ENCODE results near the gene SYTL3.

Gene SYTL3

DNA sequence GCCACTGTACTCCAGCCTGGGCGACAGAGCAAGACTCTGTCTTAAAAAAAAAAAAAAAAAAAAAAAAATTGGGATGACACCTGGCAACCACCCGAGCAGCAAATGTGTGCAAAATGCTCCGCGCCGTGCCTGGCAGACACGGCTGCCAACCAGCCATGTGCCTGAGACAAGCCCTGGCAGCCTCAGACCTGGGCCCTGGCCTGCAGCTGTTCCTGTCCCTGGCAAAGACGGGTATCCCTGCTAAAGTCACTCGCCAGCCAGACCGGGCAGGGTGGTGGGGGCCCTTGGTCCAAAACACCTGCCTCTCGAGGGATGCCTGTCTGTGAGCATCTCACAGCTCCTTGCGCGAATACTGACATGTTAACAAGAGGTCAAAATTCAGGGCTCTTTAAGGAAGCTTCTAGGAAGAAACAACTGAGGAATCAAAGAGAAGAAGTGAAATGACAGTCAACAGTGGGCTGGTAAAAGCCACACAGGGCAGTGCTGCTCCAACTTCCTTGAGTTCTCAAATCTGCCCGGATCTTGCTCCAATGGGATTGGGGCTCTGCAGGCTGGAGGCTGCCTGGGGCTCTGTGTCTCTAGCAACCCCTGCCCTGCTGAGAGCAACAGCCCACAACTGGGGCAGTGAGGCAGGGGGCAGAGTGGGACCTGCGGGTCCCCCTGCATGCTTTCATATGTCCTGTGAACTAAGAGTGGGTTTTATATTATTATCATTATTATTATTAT lies 53.4 kb downstream of the SYTL3 start:
- no peak for DNase-seq

DNA sequence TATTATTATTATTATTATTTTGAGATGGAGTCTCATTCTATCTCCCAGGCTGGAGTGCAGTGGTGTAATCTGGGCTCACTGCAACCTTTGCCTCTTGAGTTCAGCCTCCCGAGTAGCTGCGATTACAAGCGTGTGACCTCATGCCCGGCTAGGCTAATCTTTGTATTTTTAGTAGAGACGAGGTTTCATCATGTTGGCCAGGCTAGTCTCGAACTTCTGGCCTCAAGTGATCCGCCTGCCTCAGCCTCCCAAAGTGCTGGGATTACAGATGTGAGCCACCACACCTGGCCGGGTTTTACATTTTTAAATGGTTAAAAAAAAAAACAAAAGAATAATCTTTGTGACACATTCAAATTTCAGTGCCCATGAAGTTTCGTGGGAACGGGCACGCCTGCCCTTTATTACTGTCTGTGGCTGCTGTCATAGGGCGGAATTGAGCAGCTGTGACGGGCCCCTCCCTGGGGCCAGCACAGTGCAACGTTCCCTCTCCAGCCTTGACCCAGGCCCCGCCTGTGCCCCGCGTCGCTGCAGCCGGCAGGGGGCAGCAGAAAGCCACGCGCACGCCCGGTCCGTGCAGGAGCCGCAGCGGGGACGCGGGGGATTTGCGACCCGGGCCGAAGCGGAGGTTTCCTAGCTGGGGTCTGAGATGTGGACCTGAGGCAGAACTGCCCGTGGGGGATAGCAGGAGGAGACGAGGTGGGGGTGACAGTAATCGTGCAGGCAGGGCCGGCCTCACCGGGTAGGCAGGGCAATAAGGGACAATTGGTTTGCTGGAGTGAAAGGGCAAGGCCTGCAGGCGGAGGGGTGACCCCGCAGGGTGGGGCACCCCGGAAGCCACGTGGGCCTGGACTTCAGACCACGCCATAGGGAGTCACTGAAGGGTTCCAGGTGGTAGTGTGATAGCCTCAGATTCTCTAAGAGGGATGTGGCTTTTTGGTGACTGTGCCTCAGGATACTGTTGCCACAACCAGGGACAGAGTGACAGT lies 54.3 kb downstream of the SYTL3 start:
- peak; percentile 70 to 77 for DNase-seq

DNA sequence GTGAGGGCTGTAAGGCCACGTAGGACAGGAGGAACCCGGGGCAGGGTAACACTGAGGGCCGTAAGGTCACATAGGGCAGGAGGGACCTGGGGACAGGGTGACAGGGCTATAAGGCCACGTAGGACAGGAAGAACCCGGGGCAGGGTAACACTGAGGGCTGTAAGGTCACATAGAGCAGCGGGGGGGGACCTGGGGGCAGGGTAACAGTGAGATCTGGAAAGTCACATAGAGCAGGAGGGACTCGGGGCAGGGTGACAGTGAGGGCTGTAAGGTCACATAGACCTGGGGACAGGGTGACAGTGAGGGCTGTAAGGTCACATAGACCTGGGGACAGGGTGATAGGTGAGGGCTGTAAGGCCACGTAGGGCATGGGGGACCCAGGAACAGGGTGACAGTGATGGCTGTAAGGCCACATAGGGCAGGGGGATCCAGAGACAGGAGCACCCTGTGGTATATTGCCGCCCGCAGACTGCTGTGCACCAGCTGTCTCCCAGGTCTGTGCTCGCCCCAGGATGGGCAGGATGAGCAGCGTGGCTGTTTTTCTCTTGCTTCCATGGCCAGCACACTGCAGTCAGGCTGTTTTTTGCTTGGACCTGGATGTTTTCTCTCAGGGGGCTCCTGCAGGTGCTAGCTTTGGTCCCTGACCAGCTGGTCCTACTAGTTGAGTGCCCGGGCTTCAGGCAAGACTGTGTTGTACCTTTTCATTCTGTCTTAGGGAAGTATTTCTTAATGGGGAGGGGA lies 55.7 kb downstream of the SYTL3 start:
- no peak for DNase-seq

DNA sequence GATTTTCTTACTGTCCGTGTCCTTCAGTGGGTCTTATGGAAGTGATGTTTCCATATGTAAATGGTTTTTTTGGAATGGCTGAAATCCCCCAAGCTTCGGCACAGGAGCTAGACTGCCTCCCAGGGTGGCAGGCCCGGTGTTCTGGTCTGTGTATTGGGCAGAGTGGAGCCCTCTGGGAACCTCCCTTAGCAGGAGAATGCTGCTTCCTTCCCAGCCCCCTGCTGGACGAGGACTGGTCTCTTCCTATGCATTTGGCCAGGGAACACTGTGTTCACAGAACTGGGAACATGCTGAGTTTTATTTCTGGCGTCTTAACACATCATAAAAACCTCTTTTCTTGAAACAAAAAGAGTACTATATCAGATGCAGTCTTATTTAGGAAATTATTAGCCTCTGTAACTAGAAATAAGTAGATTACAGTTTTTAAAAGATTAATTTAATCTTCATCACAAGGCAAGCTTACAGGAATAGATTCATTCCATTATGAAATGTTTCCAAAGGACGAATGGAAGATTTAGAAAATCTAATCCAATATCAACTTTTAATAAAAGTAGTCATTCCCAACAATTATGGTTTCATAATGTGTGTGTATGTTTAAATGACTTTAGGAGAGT lies 56.6 kb downstream of the SYTL3 start:
- no peak for DNase-seq

DNA sequence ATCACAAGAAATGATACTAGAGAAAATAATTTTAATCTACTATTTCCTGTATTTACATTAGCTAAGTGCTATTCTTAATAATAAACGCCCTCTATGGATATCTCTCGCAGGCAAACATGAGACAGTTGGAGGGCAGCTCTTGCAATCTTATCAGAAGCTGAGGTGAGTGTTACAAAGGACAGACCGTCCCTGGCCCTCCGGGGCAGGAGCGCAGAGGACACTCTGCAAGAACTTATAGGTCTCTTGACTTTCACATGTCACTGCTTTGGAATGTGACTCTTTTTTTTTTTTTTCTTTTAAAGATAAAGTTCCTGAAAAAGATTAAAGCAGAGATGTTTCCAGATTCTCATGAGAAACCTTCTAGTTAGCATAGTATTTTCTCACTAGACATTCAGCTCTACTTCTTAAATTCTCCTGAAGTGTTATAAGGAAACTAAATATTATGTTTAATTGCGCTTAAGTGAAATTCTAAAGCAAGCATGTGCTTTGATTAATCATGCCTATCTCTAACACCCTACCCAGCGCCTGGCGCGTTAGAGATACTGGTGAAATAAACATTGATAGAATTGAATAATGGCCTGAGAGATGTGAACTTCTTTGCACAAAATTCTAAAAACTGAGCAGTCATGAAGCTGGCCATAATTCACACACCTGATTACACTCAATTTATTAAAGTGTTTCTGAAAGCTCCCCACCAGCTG lies 57.4 kb downstream of the SYTL3 start:
- no peak for DNase-seq

DNA sequence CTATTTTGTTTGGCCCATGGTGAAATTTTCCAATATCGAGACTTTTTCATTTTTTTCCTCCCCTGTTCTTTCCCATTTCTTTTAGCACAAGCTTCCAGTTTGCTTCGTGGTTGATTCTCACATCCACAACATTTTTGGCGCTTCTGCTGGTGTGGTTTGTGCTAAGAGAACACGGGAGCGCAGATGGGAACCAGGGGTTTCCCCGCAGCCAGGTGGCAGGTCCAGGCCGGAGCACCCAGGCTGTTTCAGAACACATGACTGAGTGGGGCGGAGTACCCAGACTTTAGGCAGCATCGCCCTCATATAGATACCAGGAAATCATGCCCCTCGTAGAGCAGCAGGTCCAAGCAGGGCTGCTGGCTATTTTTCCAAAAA lies 58.0 kb downstream of the SYTL3 start:
- no peak for DNase-seq

DNA sequence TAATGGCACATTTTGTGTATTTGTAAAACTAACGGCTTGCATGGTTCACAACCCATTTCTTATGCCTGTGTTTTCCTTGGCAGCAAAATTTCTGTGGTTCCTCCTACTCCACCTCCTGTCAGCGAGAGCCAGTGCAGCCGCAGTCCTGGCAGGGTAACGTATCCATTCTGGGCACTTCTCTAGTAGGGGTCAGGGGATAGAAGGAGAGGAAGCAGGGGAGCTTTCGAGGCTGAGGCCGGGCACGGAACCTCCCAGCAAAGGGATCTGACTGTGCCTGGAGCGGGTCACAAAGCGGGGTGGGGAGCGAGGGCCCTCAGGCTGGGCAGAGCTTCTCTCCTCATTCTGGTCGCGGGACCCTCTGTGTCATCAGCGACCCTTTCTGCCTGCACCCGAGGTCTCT lies 58.4 kb downstream of the SYTL3 start:
- DNase-seq: no peak

DNA sequence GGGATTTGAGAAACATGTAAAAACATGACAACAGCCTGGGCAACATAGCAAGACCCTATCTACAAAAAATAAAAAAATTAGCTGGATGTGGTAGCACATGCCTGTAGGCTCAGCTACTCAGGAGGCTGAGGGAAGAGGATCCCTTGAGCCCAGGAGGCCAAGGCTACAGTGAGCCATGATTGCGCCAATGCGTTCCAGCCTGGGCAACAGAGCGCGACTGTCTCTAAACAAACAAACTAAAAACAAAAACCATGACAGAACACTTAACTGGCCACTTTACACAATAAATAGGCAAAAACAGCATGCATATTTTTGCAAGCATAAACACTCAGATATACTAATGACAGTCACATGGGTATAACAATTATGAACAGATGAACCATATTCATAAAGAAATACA lies 60.0 kb downstream of the SYTL3 start:
- no peak for DNase-seq

DNA sequence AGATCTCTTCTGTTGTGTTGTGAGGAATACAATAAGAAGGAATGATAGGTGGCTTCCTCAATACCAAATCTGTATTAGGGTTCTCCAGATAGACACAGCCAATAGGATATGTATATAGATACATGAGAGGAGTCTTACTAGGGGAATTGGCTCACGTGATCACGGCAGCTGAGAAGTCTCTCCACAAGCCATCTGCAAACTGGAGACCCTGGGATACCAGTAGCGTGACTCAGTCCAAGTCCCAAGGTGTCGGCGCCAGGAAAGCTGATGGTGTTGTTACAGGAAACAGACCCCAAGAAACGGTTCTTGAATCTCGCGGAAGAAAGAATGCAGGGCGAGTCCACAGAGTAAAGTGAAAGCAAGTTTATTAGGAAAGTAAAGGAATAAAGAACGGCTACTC lies 61.4 kb downstream of the SYTL3 start:
- DNase-seq: no peak

DNA sequence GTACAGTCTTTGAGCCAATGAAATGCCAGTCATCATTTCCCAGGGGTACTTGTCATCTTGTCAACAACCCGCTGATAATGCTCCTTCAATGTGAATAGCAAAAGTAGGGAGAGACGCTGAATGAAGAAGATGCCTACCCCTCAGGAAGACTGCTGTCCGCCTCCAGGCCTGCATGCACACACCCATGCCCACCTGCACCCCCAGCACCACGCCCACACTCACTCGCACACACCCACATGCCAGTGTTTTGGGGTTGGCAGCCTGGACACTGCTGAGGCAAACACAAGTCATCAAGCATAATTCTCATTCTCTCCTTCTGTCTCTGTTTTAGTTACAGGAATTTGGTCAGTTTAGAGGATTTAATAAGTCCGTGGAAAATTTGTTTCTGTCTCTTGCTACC lies 63.6 kb downstream of the SYTL3 start:
- no peak for DNase-seq

DNA sequence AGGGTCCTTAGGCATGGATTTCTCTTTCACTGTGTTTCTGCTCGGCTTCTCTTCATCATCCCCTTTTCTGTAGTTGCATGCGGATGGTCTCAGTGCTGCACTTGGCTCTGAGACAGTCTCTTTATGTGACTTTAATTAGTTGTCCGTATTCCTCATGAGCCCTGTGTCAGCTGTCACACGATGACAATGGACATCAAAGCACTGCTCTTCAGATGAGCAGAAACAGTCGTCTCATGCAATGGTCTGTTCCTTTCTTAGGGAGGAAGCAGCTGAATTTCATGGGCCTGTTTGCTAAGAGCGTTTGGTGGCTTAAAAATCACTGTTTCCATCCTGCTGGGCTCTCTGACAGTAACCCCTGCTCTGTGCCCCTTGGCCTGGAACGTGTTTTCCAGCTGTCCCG lies 64.9 kb downstream of the SYTL3 start:
- DNase-seq: no peak

DNA sequence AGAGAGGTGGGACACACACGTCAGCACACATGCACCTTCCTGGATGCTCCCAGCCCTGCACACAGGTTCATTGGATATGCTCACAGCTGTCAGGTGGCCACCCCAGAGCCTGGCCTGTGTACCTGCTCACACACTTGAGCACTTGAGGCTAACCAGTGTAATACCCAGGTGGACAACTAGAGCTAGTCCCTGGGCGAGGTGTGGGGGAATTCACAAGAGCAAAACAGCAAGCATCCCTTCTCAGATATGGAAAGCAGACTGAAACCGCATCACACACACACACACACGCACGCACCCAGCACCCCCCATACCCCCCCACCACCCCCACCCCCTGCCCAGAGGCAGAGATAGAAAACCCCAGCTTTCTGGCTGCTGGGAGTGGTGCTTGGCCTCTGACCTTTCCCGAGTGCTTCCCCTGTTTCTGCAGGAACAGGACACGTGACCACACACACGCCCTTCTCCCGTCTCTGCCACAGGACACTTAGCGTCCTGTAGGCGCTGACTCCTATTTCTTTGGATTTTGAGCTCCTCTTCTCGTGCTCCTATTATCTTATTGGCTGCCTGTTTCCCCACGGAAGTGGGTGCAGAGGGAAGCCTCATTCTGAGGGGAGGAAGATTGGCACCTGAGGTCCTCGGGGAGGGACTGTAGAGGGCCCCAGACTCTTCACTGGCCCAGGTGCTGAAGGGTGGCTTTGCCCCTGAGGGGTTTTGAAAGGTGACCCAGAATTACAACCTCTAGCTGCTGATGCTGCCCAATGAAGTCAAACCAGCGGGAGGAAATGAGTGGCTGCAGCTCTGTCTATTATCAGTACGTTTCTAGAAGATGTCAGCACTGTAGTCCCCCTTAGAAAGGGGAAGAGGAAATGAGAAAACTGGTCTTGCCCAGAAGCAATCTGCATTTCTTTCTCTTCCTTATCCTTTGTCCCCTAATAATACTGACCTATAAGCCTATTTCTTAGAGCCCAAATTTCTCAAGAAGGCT lies 65.8 kb downstream of the SYTL3 start:
- no peak for DNase-seq

DNA sequence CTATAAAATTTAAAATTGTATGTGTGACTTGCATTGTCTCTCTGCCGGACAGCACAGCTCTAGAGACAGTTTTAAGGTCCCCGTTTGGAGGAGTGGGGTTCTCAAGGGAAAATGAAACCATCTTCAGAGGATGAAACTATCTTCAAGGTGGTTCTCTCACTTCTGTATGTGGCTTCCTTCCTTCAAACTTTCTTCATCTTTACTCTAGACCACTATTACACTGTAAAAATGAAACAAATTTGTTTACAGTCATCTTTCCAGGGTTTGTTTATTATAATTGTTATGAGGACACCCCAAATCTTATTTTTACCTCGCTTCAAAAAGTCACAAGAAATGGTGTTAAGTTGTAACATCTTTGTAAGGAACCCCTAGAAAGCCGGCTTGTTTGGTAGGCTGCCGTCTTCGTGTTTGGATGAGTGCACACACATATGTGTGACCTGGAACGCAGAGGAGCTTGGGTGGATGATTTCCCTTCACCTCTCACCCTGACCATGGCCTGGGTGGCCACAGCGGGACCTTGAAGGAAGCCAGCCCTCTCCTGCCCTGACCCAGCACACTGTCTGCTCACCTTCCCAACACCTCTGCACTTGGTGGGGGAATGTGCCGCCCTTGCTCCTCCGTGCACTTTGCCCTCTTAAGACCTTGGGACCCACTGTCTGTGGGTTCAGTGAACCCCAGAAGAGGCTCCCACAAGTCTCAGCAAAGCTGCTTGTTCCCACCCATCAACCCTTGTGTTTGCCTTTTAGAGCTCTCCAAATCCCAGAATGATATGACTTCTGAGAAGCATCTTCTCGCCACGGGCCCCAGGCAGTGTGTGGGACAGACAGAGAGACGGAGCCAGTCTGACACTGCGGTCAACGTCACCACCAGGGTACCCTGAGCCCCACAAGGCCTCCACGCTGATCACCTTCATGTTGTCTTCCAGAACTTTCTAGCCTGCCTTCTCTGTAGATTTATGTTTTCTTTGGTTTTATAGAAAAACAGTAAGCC lies 67.8 kb downstream of the SYTL3 start:
- no peak for DNase-seq

DNA sequence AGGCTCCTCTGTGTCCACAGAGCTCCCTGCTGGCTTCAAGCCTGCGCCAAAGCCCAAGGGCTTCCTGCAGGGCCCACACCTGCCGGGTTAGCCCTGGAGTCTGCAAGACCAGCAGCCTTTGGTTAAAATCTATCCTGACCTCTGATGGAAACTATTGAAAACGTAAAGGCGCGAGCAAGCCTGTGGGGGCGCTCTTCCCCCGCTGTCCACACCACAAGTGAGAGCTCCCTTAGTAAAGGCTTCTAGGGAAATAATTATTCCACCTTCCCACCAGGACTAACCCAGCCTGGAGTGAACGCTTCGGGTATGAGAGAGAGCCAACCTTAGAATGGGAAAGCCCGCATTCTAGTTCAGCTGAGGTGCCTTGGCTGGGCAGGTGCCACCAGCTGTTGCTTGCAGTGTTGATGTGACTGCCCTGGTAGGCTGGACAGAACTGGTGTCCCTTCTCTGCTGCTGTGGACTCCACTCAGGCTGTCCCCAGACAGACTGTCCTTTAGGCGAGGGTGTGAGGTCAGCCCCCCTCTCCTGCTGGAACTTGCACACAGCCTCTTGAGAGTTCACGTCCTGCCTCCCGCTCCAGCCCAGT lies 68.7 kb downstream of the SYTL3 start:
- no peak for DNase-seq

DNA sequence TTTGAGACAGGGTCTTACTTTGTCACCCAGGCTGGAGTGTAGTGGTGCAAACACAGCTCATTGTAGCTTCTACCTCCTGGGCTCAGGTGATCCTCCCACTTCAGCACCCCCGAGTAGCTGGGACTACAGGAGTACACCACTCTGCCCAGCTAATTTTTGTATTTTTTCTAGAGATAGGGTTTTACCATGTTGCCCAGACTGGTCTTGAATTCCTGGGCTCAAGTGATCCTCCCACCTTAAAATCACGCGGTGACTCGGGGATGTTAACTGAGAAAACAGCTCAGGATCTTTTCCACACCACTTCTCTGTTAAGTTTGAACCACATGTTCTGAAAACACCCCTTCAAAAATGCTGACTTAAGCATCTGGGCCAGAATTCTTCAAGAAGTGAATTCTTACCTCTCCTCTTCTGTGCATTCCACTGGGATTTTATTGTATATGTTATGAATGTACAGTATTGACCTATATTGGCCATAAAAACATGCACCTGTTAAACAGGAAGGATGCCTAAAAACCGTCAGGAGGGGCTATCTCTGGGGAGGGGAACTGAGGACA lies 72.4 kb downstream of the SYTL3 start:
- DNase-seq: no peak

DNA sequence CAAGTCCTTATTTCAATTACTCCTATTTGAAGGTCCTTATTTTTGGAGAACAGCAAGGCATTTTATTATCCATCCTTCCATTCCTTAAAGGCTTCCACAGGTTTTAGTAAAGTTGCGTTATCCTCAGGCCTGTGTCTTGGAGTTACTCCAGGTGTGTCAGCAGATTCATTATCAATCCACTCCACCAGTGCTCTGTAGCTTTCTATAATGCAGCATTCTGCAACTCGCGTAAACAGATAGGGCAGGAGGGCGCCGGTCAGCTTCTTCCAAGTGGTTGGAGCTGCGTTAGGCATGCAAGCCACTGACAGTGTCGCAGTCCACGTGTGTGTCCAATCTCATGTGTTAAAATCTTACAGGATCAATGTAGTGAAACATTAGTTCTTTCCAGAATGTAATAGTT lies 75.8 kb downstream of the SYTL3 start:
- no peak for DNase-seq

DNA sequence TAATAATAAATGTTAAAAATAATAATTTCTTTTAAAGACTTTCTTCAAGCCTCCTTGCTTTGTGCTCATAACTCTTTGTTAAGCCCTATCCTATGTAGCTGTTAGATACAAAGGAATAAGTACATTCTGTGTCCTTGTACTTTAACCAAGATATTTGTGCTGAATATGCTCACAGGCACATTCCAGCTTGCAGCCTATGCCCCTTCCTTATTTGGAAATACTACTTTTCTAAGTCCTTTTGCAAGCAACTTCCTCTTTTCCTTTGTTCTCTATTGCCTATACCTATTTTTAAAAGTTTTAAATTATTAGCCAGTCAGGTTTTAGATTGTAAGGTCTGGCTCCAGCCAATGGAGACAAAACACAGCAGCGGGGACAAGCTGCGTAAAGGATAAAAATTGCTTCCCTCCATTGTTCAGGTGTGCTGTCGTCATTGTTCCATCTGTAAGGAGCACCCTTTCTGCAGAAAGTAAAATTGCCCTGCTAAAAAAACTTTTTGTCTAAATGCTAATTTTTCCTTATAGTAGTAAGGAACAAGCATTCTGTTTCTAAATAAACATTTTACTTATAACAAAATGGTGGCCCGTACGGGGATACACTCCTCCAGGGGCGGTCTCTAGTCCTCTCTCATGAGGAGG lies 80.2 kb downstream of the SYTL3 start:
- DNase-seq: no peak

DNA sequence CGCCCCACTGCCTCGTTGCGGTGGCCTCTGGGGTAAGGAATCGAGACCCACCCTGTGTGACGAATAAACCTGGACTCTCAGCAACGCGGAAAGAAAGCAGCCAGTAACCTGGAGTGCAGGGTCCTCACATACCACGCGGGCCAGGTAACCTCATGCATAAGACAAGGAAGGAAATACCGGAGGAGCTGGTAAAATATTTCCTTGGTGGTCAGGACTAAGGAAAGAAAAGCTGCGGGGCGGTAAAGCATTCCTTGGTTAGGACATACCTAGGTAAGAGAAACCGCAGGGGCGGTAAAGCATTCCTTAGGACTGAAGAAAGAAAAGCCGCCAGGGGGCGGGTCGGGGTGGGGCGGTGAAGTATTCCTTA lies 80.7 kb downstream of the SYTL3 start:
- no peak for DNase-seq

DNA sequence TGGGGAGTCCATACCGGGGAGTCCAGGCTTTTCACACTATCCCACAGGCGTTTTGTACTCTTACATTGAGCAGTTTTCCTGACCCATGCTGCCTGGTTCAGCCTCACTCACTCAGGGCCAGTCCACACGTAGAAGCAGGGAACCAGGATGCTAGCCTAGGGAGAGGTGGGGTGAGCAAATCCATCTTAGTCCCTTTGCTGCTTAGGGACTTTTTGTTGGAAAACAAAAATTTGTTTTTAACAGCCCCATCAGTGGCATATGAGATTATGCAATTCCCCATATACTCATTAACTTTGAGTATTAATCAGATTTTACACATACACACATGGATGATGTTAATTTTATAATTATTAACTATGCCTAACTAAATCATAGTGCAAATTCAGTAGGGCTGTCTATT lies 85.2 kb downstream of the SYTL3 start:
- no peak for DNase-seq
